ENCODE measurements around the gene RAET1G.

- no peak for TF ChIP-seq EZH2 (optimal IDR thresholded peaks at IDR 0.05; ENCODE audit: low read depth, low read length)
- TF ChIP-seq CTCF (IDR thresholded peaks at IDR 0.05; ENCODE audit: low read length): no peak
These were observed 18.9 kb upstream of the RAET1G start, which contains the start of gene ULBP2 for GRCh38 chr6:149941583-149942460.

All from MM.1S (cell line).